Heart left ventricle (tissue), 16 donors: ENCODE data around the gene SDHB. TPM values are rescaled to one million over a fixed set of nuclear protein-coding genes. Genes with fewer than 3 reads are reported as not detected.
A peak's percentile ranks its signal among the peaks of the same experiment; 100 is the strongest.

Experiments used
- ATAC-seq, 4 donors: fragments of 200-7000 bp; cut with Tn5 transposase; one replicate each; pipeline ENCODE4 v1.9.1; 2020 to 2022; ENCODE audit warnings: moderate library complexity in 4 of 4, mild to moderate bottlenecking in 3 of 4, moderate number of reproducible peaks in 1 of 4
- DNase-seq, 5 donors: peaks; one replicate each; pipeline ENCODE4 v3.0.0-alpha.2; 2020
- H3K27ac ChIP-seq, 12 donors: fragments of 200-600 bp; sonication (generic) in 4 of 12; one replicate each; pipeline versions ENCODE4 v1.5.0 to v1.8.0; 2016 to 2022; ENCODE audit warnings: mild to moderate bottlenecking in 2 of 12
- H3K27me3 ChIP-seq, 9 donors: fragments of 200-600 bp; sonication (generic) in 2 of 9; one replicate each; pipeline versions ENCODE4 v1.5.1 to v1.8.0; 2016 to 2022; ENCODE audit warnings: mild to moderate bottlenecking in 3 of 9
- H3K36me3 ChIP-seq, 9 donors: fragments of 200-600 bp; sonication (generic) in 2 of 9; one replicate each; pipeline versions ENCODE4 v1.5.0 to v1.8.0; 2018 to 2022; ENCODE audit warnings: mild to moderate bottlenecking in 2 of 9
- H3K4me1 ChIP-seq, 12 donors: fragments of 200-600 bp; sonication (generic) in 4 of 12; one replicate each; pipeline versions ENCODE4 v1.5.0 to v1.8.0; 2016 to 2022; ENCODE audit warnings: mild to moderate bottlenecking in 3 of 12
- H3K4me3 ChIP-seq, 12 donors: fragments of 200-600 bp; sonication (generic) in 4 of 12; one replicate each; pipeline versions ENCODE4 v1.5.0 to v1.8.0; 2017 to 2022; ENCODE audit warnings: mild to moderate bottlenecking in 9 of 12, moderate library complexity in 4 of 12
- H3K9me3 ChIP-seq, 12 donors: fragments of 200-600 bp; sonication (generic) in 4 of 12; one replicate each; pipeline versions ENCODE4 v1.5.0 to v1.8.0; 2016 to 2022; ENCODE audit warnings: mild to moderate bottlenecking in 1 of 12
- CTCF ChIP-seq, 12 donors: fragments of 200-600 bp; sonication (generic) in 4 of 12; IDR thresholded peaks; one replicate each; pipeline versions ENCODE4 v1.5.0 to v1.8.0; 2018 to 2022; ENCODE audit warnings: antibody characterized with exemption in 12 of 12, mild to moderate bottlenecking in 5 of 12
- POLR2A ChIP-seq, 2 donors: fragments of 450-650 bp; IDR thresholded peaks; one replicate each; pipeline ENCODE4 v1.6.1; 2017; ENCODE audit warnings: antibody characterized with exemption in 2 of 2, mild to moderate bottlenecking in 2 of 2, moderate library complexity in 2 of 2
- WGBS, 4 donors: extraction: QIAGEN DNeasy Blood & Tissue Kit in 2 of 4; methylation state at CpG; one replicate each; pipeline versions ENCODE4 v1.1.5 to v1.1.7; 2013 to 2018; 5-methylcytosine and 5-hydroxymethylcytosine counted together
- intact Hi-C, 10 donors: fragments of 100-400 bp; cut with DNase I; formaldehyde crosslinking; loops; one replicate each; pipeline versions ENCODE4 v1.11.1 to v1.14.2; 2022
- polyA plus RNA-seq, 2 donors: library from polyadenylated mRNA; stranded (reverse); fragments of 200-250 nt; gene quantifications; one replicate each; pipeline ENCODE4 v1.2.3, GENCODE V29; 2013
- total RNA-seq, 9 donors: library from RNA; depleted of rRNA in 2 of 9; stranded (reverse); fragments of >200 nt in 2 of 9; fragmentation: NEBNext Ultra II Directional in 3 of 9; extraction: Animal tissue kit (Norgen Biotek cat#: 25700) in 3 of 9; gene quantifications; one replicate each; pipeline versions ENCODE4 v1.1.0 to v1.2.4, GENCODE V29; 2016 to 2023
- donor health status: ischemic (EF 13 %, LVEDD 7.1; RV severe dilation, severe dysfunction).
- donor health status: healthy with polysubstance abuse.
- donor health status: DM: no; HTN: yes; CAD: no.
- donor health status: DM: no; HTN: no; CAD: no.
- donor health status: ischemic (EF 25% LVEDD 6.9; RV normal size, moderate dysfunction).
- donor health status: ischemic (EF 25% LVEDD 5.7; RV mildly dilated, moderate dysfunction).
- donor health status: healthy.
- donor health status: DM: yes; HTN: yes; CAD: no.
- donor health status: ischemic (EF 35%, LVEDD 5.7; RV mildly dilated, moderate dysfunction).
- donor health status: nonischemic (EF 11% LVEDD 7.7; RV severe dilation, severe dysfunction).
- donor health status: DM: yes; HTN: yes; CAD: no.
- donor health status: PGD.
- donor health status: ischemic (EF 29% LVEDD 5.4; RV normal size, mild dysfunction).
- donor health status: nonischemic (EF 23%, LVEDD 6.1; RV moderate dilation, normal function).

SDHB gene
- total and polyA plus RNA-seq, 11 donors: 174 to 617 (median 341) TPM

DNA sequence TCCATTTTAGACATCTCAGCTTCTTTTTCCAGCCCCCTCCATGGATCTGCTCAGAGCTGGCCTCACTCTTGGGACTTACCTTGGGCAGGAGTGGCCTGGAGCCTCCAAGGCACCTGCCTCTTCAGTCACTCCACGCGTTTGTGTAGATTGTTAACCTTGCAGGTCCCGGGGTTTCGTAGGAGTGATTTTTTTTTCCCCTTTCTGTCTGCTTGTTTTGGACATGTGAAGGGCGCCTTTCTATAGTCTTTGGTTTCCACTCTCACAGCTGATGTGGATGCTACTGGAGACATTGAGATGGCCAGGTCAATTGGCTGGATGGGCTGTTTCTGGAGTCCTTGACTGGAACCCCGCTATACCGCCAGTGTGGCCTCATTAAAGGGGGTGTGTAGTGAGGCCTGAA lies 2.0 kb upstream of the SDHB start:
- no peak for ATAC-seq
- WGBS, 4 donors: 87 to 96% (median 94%) methylated on average over 7 of the region's 7 CpGs
- intact Hi-C loops: loop anchor here in 4 of 10 donors (5.0 kb wide), 3 partner anchors 182 to 352 kb away; no protein-coding TSS in a partner anchor

GRCh38 chr1:17053086-17053684 lies 647 bp downstream of the SDHB start:
- intact Hi-C loops: loop anchor here in 1 of 10 donors (5.0 kb wide), 1 partner anchor 41 kb away; the partner anchor contains the start of gene ATP13A2
- peak in 1 of 4 donors; percentile 0 for ATAC-seq
- no peak for TF ChIP-seq POLR2A (IDR thresholded peaks at IDR 0.05)
- no peak for TF ChIP-seq CTCF (IDR thresholded peaks at IDR 0.05)

More for the DNA sequence above, 2.0 kb upstream of the SDHB start:
- H3K27me3 ChIP-seq: no peaks in the 10 kb centered on the region
- H3K4me1 ChIP-seq: peaks cover 0 to 32% (median 21%) of the 10 kb centered on the region in 12 donors
- peaks cover 0 to 14% (median 6%) of the 10 kb centered on the region in 9 donors for H3K36me3 ChIP-seq
- no peak overlapping the region for H3K27ac ChIP-seq
- H3K9me3 ChIP-seq: no peaks in the 10 kb centered on the region
- no peak for DNase-seq
- no peak overlapping the region for H3K4me3 ChIP-seq
- no peak for TF ChIP-seq CTCF (IDR thresholded peaks at IDR 0.05)
- TF ChIP-seq POLR2A (IDR thresholded peaks at IDR 0.05): no peak

GRCh38 chr1:17052641-17053040 lies 1.2 kb downstream of the SDHB start:
- TF ChIP-seq CTCF (IDR thresholded peaks at IDR 0.05) (no peak), POLR2A (IDR thresholded peaks at IDR 0.05) (no peak)
- peaks cover 0 to 41% (median 22%) of the 10 kb centered on the region in 12 donors for H3K4me1 ChIP-seq
- H3K4me3 ChIP-seq: peak overlapping the region in 11 of 12 donors; percentile 28 to 91 (median 77)
- no peaks in the 10 kb centered on the region for H3K9me3 ChIP-seq
- intact Hi-C loops: loop anchor here in 1 of 10 donors (5.0 kb wide), 1 partner anchor 40 kb away; the partner anchor contains the start of gene ATP13A2
- H3K27me3 ChIP-seq: no peaks in the 10 kb centered on the region
- peak overlapping the region in 9 of 12 donors; percentile 77 to 95 (median 85) for H3K27ac ChIP-seq
- DNase-seq (no peak), ATAC-seq (no peak)
- peaks cover 0 to 36% (median 29%) of the 10 kb centered on the region in 9 donors for H3K36me3 ChIP-seq

More at GRCh38 chr1:17053086-17053684, 647 bp downstream of the SDHB start:
- peak overlapping the region; percentile 68 to 95 (median 84) for H3K27ac ChIP-seq
- no peaks in the 10 kb centered on the region for H3K27me3 ChIP-seq
- H3K4me1 ChIP-seq: peaks cover 0 to 35% (median 22%) of the 10 kb centered on the region in 12 donors
- peaks cover 0 to 35% (median 29%) of the 10 kb centered on the region in 9 donors for H3K36me3 ChIP-seq
- H3K9me3 ChIP-seq: no peaks in the 10 kb centered on the region
- no peak for DNase-seq
- 3 to 7% (median 5%) methylated on average over 12 of the region's 12 CpGs for WGBS, 4 donors
- H3K4me3 ChIP-seq: peak overlapping the region; percentile 28 to 99 (median 77)

- Histone ChIP-seq H3K27me3 (no peaks in the 10 kb centered on the region), H3K4me3 (peak overlapping the region in 4 of 12 donors; percentile 64 to 81 (median 76)), H3K4me1 (peaks cover 0 to 42% (median 22%) of the 10 kb centered on the region in 12 donors), H3K36me3 (peaks cover 0 to 37% (median 32%) of the 10 kb centered on the region in 9 donors), H3K27ac (no peak overlapping the region), H3K9me3 (no peaks in the 10 kb centered on the region)
- ATAC-seq: no peak
- no peak for DNase-seq
- intact Hi-C loops: loop anchor here in 1 of 10 donors (5.0 kb wide), 1 partner anchor 40 kb away; the partner anchor contains the start of gene ATP13A2
- no peak for TF ChIP-seq CTCF (IDR thresholded peaks at IDR 0.05)
- TF ChIP-seq POLR2A (IDR thresholded peaks at IDR 0.05): no peak
- WGBS, 4 donors: 72 to 93% (median 86%) methylated on average over 1 of the region's 1 CpG
Observed at GRCh38 chr1:17052038-17052437, 1.8 kb downstream of the SDHB start.
